MM.1S (cell line): ENCODE data around the gene PASK.

Experiments
- DNase-seq: peaks from one replicate; pipeline ENCODE4 v3.0.0-alpha.2; 2015
- H2AFZ ChIP-seq: fragments of 300-600 bp; sonication (generic); 2 replicates; pipeline ENCODE4 v1.6.0; 2016; ENCODE audit warnings: antibody characterized with exemption, low read length
- H3F3A ChIP-seq: fragments of 300-600 bp; sonication (generic); 2 replicates; pipeline ENCODE4 v1.6.1; 2016; ENCODE audit warnings: mild to moderate bottlenecking, antibody characterized with exemption, low read length, moderate library complexity, mixed read lengths; ENCODE audit not compliant: insufficient read depth
- H3K27ac ChIP-seq: fragments of 300-600 bp; sonication (generic); 2 replicates; pipeline ENCODE4 v1.5.1; 2016; ENCODE audit warnings: mild to moderate bottlenecking, low read length
- H3K27me3 ChIP-seq: fragments of 300-600 bp; sonication (generic); replicated peaks from 2 replicates; pipeline ENCODE4 v1.6.0; 2016; ENCODE audit warnings: low read length; ENCODE audit not compliant: insufficient read depth
- H3K36me3 ChIP-seq: fragments of 300-600 bp; sonication (generic); replicated peaks from 2 replicates; pipeline ENCODE4 v1.6.1; 2016; ENCODE audit warnings: mild to moderate bottlenecking, low read length, mixed read lengths; ENCODE audit not compliant: insufficient read depth
- H3K4me1 ChIP-seq: fragments of 300-600 bp; sonication (generic); 2 replicates; pipeline ENCODE4 v1.6.1; 2016; ENCODE audit warnings: low read length, mixed read lengths
- H3K4me2 ChIP-seq: fragments of 300-600 bp; sonication (generic); 2 replicates; pipeline ENCODE4 v1.6.0; 2016; ENCODE audit warnings: low read depth, low read length
- H3K4me3 ChIP-seq: fragments of 300-600 bp; sonication (generic); 2 replicates; pipeline ENCODE4 v1.5.1; 2016; ENCODE audit warnings: low read length, mixed read lengths
- H3K79me2 ChIP-seq: fragments of 300-600 bp; sonication (generic); 2 replicates; pipeline ENCODE4 v1.6.1; 2016; ENCODE audit warnings: mixed run types, low read length, mixed read lengths
- H3K9ac ChIP-seq: fragments of 300-600 bp; sonication (generic); 2 replicates; pipeline ENCODE4 v1.6.1; 2016; ENCODE audit warnings: low read length, mixed read lengths
- H3K9me2 ChIP-seq: fragments of 300-600 bp; sonication (generic); replicated peaks from 2 replicates; pipeline ENCODE4 v1.6.1; 2016; ENCODE audit warnings: mild to moderate bottlenecking, low read length, mixed read lengths; ENCODE audit not compliant: insufficient read depth
- H3K9me3 ChIP-seq: fragments of 300-600 bp; sonication (generic); replicated peaks from 2 replicates; pipeline ENCODE4 v1.6.1; 2016; ENCODE audit warnings: mild to moderate bottlenecking, low read length, mixed read lengths; ENCODE audit not compliant: insufficient read depth
- H4K20me1 ChIP-seq: fragments of 300-600 bp; sonication (generic); 2 replicates; pipeline ENCODE4 v1.6.1; 2016; ENCODE audit warnings: mild to moderate bottlenecking, low read length, moderate library complexity, mixed read lengths; ENCODE audit not compliant: insufficient read depth
- EZH2 ChIP-seq: fragments of 300-600 bp; sonication (generic); optimal IDR thresholded peaks from 2 replicates; pipeline ENCODE3; 2017; ENCODE audit warnings: low read depth, mild to moderate bottlenecking, antibody characterized with exemption, low read length, mixed read lengths
- EZH2phosphoT487 ChIP-seq: fragments of 300-600 bp; sonication (generic); IDR thresholded peaks from 2 replicates; pipeline ENCODE4 v1.6.1; 2018; ENCODE audit warnings: antibody characterized with exemption, low read length
- TF ChIP-seq, protein P1 (sequence below): fragments of 300-600 bp; sonication (generic); IDR thresholded peaks from 2 replicates; pipeline ENCODE4 v1.5.1; 2016; ENCODE audit warnings: antibody characterized with exemption, low read length, mixed read lengths

PASK gene

GRCh38 chr2:241082341-241083090, 66.8 kb downstream of the PASK start:
- H3K9me2 ChIP-seq: no peaks in the 10 kb centered on the region
- H2AFZ ChIP-seq: no peak overlapping the region
- no peak for TF ChIP-seq EZH2phosphoT487
- no peak for TF ChIP-seq EZH2
- TF ChIP-seq, protein P1, sequence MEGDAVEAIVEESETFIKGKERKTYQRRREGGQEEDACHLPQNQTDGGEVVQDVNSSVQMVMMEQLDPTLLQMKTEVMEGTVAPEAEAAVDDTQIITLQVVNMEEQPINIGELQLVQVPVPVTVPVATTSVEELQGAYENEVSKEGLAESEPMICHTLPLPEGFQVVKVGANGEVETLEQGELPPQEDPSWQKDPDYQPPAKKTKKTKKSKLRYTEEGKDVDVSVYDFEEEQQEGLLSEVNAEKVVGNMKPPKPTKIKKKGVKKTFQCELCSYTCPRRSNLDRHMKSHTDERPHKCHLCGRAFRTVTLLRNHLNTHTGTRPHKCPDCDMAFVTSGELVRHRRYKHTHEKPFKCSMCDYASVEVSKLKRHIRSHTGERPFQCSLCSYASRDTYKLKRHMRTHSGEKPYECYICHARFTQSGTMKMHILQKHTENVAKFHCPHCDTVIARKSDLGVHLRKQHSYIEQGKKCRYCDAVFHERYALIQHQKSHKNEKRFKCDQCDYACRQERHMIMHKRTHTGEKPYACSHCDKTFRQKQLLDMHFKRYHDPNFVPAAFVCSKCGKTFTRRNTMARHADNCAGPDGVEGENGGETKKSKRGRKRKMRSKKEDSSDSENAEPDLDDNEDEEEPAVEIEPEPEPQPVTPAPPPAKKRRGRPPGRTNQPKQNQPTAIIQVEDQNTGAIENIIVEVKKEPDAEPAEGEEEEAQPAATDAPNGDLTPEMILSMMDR: no peak
- DNase-seq: no peak
- no peaks in the 10 kb centered on the region for H3K4me1 ChIP-seq
- no peak overlapping the region for H3K9ac ChIP-seq
- H3F3A ChIP-seq: no peaks in the 10 kb centered on the region
- H3K27me3 ChIP-seq: no peaks in the 10 kb centered on the region
- no peaks in the 10 kb centered on the region for H3K79me2 ChIP-seq
- no peak overlapping the region for H3K4me2 ChIP-seq
- no peaks in the 10 kb centered on the region for H4K20me1 ChIP-seq
- no peaks in the 10 kb centered on the region for H3K36me3 ChIP-seq
- H3K4me3 ChIP-seq: no peak overlapping the region
- H3K9me3 ChIP-seq: no peaks in the 10 kb centered on the region
- H3K27ac ChIP-seq: no peak overlapping the region

- H3K79me2 ChIP-seq: no peaks in the 10 kb centered on the region
- H3K36me3 ChIP-seq: no peaks in the 10 kb centered on the region
- no peaks in the 10 kb centered on the region for H3F3A ChIP-seq
- H3K9ac ChIP-seq: no peak overlapping the region
- H3K9me3 ChIP-seq: no peaks in the 10 kb centered on the region
- H3K4me2 ChIP-seq: no peak overlapping the region
- H3K27me3 ChIP-seq: no peaks in the 10 kb centered on the region
- H4K20me1 ChIP-seq: no peaks in the 10 kb centered on the region
- DNase-seq: no peak
- H3K4me3 ChIP-seq: no peak overlapping the region
- H3K27ac ChIP-seq: no peak overlapping the region
- no peak overlapping the region for H2AFZ ChIP-seq
- no peaks in the 10 kb centered on the region for H3K9me2 ChIP-seq
- no peak for TF ChIP-seq EZH2
- TF ChIP-seq, protein P1: no peak
- TF ChIP-seq EZH2phosphoT487: no peak
- no peaks in the 10 kb centered on the region for H3K4me1 ChIP-seq
These were observed 67.5 kb downstream of the PASK start for GRCh38 chr2:241081643-241082340.

GRCh38 chr2:241081190-241081642, 68.1 kb downstream of the PASK start:
- H3K4me2 ChIP-seq: no peak overlapping the region
- no peak overlapping the region for H3K27ac ChIP-seq
- no peak overlapping the region for H3K4me3 ChIP-seq
- no peaks in the 10 kb centered on the region for H3K36me3 ChIP-seq
- no peaks in the 10 kb centered on the region for H3F3A ChIP-seq
- H3K4me1 ChIP-seq: no peaks in the 10 kb centered on the region
- no peaks in the 10 kb centered on the region for H3K79me2 ChIP-seq
- H4K20me1 ChIP-seq: no peaks in the 10 kb centered on the region
- no peaks in the 10 kb centered on the region for H3K9me3 ChIP-seq
- H3K9me2 ChIP-seq: no peaks in the 10 kb centered on the region
- TF ChIP-seq, protein P1: no peak
- no peak for TF ChIP-seq EZH2phosphoT487
- TF ChIP-seq EZH2: no peak
- H3K27me3 ChIP-seq: no peaks in the 10 kb centered on the region
- H2AFZ ChIP-seq: no peak overlapping the region
- DNase-seq: no peak
- no peak overlapping the region for H3K9ac ChIP-seq
